NB4 (cell line): ENCODE measurements around the gene HECTD4.

Experiments
- DNase-seq: peaks from one replicate; pipeline ENCODE4 v3.0.0; 2010; ENCODE audit warnings: low read depth
- H3K4me3 ChIP-seq: one replicate; pipeline ENCODE4 v1.5.1; 2011; ENCODE audit warnings: mild to moderate bottlenecking, low read depth, low read length, moderate library complexity
- MAX ChIP-seq: IDR thresholded peaks from 2 replicates; pipeline ENCODE4 v1.6.1; 2011; ENCODE audit warnings: low read depth, low read length
- MYC ChIP-seq: IDR thresholded peaks from 2 replicates; pipeline ENCODE4 v1.6.1; 2011; ENCODE audit warnings: low read depth, low read length
- POLR2A ChIP-seq: IDR thresholded peaks from 2 replicates; pipeline ENCODE4 v1.6.1; 2011; ENCODE audit warnings: mild to moderate bottlenecking; ENCODE audit not compliant: insufficient read length; ENCODE audit errors: extremely low read depth
- TF ChIP-seq, protein P1 (sequence below): IDR thresholded peaks from one replicate; pipeline ENCODE4 v1.5.1; 2012; ENCODE audit warnings: low read depth, low read length

The HECTD4 gene

GRCh38 chr12:112198120-112198733 is 184.0 kb downstream of the HECTD4 start:
- DNase-seq: peak; percentile 77
- H3K4me3 ChIP-seq: no peak overlapping the region
- TF ChIP-seq, protein P1, sequence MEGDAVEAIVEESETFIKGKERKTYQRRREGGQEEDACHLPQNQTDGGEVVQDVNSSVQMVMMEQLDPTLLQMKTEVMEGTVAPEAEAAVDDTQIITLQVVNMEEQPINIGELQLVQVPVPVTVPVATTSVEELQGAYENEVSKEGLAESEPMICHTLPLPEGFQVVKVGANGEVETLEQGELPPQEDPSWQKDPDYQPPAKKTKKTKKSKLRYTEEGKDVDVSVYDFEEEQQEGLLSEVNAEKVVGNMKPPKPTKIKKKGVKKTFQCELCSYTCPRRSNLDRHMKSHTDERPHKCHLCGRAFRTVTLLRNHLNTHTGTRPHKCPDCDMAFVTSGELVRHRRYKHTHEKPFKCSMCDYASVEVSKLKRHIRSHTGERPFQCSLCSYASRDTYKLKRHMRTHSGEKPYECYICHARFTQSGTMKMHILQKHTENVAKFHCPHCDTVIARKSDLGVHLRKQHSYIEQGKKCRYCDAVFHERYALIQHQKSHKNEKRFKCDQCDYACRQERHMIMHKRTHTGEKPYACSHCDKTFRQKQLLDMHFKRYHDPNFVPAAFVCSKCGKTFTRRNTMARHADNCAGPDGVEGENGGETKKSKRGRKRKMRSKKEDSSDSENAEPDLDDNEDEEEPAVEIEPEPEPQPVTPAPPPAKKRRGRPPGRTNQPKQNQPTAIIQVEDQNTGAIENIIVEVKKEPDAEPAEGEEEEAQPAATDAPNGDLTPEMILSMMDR: peak; percentile 79
- TF ChIP-seq MYC: no peak

DNA sequence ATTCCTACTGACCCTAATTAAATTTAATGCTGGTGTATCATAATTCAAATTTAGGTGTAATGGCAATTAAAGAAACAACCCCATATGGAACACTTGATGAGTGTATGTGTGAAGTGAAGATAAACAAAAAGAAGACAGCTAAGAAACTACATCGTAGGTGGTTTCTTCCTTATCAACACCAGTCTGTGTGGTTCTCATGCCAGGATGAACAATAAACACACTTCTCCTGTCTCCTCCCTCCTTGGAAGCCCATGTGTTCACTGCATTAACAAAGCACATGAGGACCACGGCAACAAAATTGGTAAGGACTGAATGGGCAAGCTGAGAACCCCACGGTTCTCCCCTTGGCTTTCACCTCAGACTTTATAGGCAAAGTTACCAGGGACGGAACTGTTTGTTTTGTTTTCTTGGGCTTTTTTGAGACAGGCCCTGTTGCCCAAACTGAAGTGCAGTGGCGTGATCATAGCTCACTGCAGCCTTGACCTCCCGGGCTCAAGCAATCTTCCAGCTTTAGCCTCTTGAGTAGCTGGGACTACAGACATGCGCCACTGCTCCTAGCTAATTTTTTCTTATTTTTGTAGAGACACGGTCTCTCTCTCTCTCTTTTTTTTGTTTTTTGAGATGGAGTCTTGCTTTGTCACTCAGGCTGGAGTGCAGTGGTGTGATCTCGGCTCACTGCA is 185.9 kb downstream of the HECTD4 start:
- DNase-seq: no peak

GRCh38 chr12:112194601-112195247 is 187.5 kb downstream of the HECTD4 start:
- no peak overlapping the region for H3K4me3 ChIP-seq
- no peak for TF ChIP-seq POLR2A
- DNase-seq: no peak

More for the DNA sequence above, 185.9 kb downstream of the HECTD4 start:
- TF ChIP-seq POLR2A (no peak), MYC (no peak), MAX (no peak)
- TF ChIP-seq, protein P1: no peak
- H3K4me3 ChIP-seq: no peak overlapping the region

- DNase-seq: no peak
- H3K4me3 ChIP-seq: no peak overlapping the region
- TF ChIP-seq POLR2A: no peak
- TF ChIP-seq, protein P1: no peak
- TF ChIP-seq MYC: no peak
- TF ChIP-seq MAX: no peak
Observed at GRCh38 chr12:112192475-112192874, 189.8 kb downstream of the HECTD4 start.

DNA sequence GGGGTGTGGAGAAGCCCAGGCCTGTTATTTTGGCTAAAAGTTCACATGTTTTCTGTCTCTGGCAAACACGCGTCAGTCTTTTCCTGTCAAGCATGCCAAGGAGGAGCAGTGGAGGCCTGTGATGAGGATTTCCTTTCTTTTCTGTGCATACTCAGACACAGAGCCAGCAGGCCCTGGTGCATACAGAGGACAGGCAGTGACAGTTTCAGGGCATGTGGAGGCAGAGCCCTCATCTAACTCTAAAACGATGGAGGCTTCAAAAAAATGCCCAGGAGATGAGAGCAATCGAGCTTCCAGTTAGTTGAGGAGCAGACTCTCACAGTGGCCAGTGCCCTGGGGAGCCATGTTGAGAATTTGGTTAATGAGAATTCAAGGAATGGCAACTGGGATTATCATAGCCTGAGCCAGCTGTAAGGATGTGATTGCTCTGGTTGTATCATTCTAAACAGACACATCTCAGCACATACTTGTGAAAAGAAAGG is 190.3 kb downstream of the HECTD4 start:
- DNase-seq: no peak
- no peak for TF ChIP-seq MAX
- no peak for TF ChIP-seq MYC
- no peak for TF ChIP-seq POLR2A
- TF ChIP-seq, protein P1: no peak
- H3K4me3 ChIP-seq: no peak overlapping the region

DNA sequence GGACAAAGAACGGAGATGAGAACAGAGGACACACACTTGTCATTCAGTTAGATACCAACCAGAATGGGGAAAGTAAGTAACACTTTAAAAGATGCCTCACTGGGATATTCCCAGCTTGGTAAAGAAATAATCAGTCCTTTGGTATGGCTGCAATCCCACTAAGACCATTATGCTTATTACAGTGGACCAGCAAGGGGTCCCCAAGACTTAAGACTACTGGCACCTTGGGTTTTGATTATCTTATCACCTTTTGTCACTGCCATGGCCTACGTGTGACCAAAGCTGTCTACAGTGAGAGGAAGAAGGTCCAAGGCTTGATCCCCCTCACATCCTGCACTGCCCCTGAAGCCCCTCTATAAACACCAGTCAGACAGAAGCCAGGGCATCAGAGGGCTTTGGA is 191.0 kb downstream of the HECTD4 start:
- TF ChIP-seq MYC (no peak), MAX (no peak)
- DNase-seq: no peak
- H3K4me3 ChIP-seq: no peak overlapping the region
